Cardiac muscle cell (in vitro differentiated cells and primary cell): ENCODE measurements around the gene PAK2. TPM values are rescaled to one million over a fixed set of nuclear protein-coding genes. Genes with fewer than 3 reads are reported as not detected.

ENCODE experiments used
- DNase-seq, 2 donors: peaks; one replicate each; pipeline versions ENCODE4 v3.0.0 to v3.0.0-alpha.2; 2010 to 2017; ENCODE audit warnings: low read depth in 1 of 2, low spot score in 1 of 2
- H3K27ac ChIP-seq: fragments of 200-600 bp; sonication (generic); 2 replicates; pipeline ENCODE4 v1.5.1; 2016
- H3K27me3 ChIP-seq: fragments of 200-600 bp; sonication (generic); 2 replicates; pipeline ENCODE4 v1.6.0; 2016; ENCODE audit warnings: control low read depth
- H3K36me3 ChIP-seq: fragments of 200-600 bp; sonication (generic); 2 replicates; pipeline ENCODE4 v1.5.1; 2016; ENCODE audit warnings: control low read depth
- H3K4me1 ChIP-seq: fragments of 200-600 bp; sonication (generic); 2 replicates; pipeline ENCODE4 v1.8.1; 2017; ENCODE audit warnings: low read depth, mild to moderate bottlenecking, mixed run types
- H3K4me3 ChIP-seq: fragments of 200-600 bp; sonication (generic); 2 replicates; pipeline ENCODE4 v1.5.1; 2016; ENCODE audit warnings: mild to moderate bottlenecking
- H3K9me3 ChIP-seq: fragments of 200-600 bp; sonication (generic); 2 replicates; pipeline ENCODE4 v1.5.1; 2017; ENCODE audit warnings: low read depth, mild to moderate bottlenecking, control low read depth
- polyA plus RNA-seq: library from polyadenylated mRNA; unstranded; fragments of >200 nt; fragmentation: Nextera tagmentation; extraction: Ambion mirVana; gene quantifications from 2 replicates; pipeline ENCODE4 v1.2.1, GENCODE V29; 2016
- total RNA-seq: library from RNA; depleted of rRNA; stranded (reverse); fragments of >200 nt; gene quantifications from 2 replicates; pipeline ENCODE4 v1.2.3, GENCODE V29; 2016
- TF ChIP-seq, protein P1 (sequence below): IDR thresholded peaks from 2 replicates; pipeline ENCODE4 v1.5.1; 2012; ENCODE audit warnings: low read depth, mild to moderate bottlenecking, low read length

Gene PAK2
- total and polyA plus RNA-seq, 2 experiments from 2014 or later = 18.5 to 48.6 TPM

DNA sequence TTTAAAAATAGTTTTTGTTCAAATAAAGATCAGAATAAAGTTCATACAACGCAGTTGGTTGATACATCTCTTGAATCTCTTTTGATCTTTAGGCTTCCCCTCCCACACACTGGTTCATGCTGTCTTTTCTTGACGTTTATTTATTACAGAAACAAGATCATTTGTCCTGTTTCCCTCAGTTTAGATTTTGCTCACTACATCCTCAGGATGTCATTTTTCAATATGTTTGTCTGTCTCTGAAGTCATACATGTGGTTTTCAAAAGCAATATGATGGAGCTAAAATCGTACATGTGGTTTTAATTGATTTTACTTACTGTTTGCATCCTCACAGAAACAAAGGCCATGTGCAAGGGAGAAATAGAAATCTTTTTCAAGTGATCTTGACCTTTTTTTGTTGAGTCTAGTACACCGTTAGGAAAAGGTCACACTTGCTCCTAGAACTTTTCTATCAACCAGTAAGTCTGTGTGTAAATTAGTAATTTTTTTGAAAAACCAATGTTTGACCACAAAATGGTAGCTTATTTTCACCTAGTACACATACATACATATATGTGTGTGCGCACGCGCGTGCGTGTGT, 64.3 kb downstream of the PAK2 start:
- no peak for DNase-seq
- H3K4me3 ChIP-seq = no peak overlapping the region
- no peaks in the 10 kb centered on the region for H3K9me3 ChIP-seq
- no peaks in the 10 kb centered on the region for H3K27me3 ChIP-seq
- peaks cover 47% of the 10 kb centered on the region for H3K36me3 ChIP-seq
- TF ChIP-seq, protein P1, sequence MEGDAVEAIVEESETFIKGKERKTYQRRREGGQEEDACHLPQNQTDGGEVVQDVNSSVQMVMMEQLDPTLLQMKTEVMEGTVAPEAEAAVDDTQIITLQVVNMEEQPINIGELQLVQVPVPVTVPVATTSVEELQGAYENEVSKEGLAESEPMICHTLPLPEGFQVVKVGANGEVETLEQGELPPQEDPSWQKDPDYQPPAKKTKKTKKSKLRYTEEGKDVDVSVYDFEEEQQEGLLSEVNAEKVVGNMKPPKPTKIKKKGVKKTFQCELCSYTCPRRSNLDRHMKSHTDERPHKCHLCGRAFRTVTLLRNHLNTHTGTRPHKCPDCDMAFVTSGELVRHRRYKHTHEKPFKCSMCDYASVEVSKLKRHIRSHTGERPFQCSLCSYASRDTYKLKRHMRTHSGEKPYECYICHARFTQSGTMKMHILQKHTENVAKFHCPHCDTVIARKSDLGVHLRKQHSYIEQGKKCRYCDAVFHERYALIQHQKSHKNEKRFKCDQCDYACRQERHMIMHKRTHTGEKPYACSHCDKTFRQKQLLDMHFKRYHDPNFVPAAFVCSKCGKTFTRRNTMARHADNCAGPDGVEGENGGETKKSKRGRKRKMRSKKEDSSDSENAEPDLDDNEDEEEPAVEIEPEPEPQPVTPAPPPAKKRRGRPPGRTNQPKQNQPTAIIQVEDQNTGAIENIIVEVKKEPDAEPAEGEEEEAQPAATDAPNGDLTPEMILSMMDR = no peak
- no peak overlapping the region for H3K27ac ChIP-seq
- H3K4me1 ChIP-seq = no peaks in the 10 kb centered on the region

DNA sequence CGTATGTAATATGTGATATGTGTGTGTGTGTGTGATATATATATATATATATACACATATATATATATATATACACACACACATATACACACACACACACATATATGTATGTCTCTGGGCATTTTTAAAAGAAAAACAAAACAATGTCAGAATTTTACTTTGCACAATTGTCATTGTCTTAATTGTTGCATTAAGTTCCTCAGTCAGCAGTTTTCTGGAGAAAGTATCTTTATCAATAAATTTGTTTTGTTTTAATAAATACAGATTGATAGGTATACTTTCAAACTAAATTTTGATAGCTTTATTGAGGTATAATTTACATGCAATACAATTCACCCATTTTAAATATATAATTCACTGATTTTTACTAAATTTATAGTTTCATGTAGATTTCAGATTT, 65.1 kb downstream of the PAK2 start:
- H3K27me3 ChIP-seq = no peaks in the 10 kb centered on the region
- H3K27ac ChIP-seq = no peak overlapping the region
- no peaks in the 10 kb centered on the region for H3K4me1 ChIP-seq
- DNase-seq = no peak
- no peaks in the 10 kb centered on the region for H3K9me3 ChIP-seq
- H3K36me3 ChIP-seq = peaks cover 47% of the 10 kb centered on the region
- TF ChIP-seq, protein P1 = no peak
- no peak overlapping the region for H3K4me3 ChIP-seq

DNA sequence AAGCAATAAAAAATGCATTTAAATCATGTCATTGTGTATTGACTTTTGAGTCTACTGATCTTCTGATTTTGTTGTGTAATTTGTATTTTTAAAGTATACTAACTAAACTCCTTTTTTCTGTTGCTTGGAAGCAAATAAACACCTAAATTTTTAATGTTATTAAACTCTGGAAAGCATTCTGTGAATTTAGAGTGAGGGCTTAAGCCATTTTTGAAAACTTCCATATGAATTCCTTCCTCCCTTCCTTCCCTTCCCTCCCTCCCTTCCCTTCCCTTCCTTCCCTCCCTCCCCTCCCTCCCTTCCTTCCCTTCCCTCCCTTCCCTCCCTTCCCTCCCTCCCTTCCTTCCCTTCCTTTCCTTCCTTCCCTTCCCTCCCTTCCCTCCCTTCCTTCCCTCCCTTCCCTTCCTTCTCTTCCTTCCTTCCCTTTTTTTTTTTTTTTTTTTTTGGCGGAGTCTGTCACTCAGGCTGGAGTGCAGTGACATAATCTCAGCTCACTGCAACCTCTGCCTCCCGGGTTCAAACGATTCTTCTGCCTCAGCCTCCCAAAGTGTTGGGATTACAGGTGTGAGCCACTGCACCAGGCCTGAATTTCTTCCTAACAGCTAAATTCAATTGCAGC, 71.4 kb downstream of the PAK2 start:
- TF ChIP-seq, protein P1 = no peak
- Histone ChIP-seq H3K27ac (peak overlapping the region; percentile 8), H3K27me3 (no peaks in the 10 kb centered on the region), H3K9me3 (no peaks in the 10 kb centered on the region), H3K4me1 (peaks cover 4% of the 10 kb centered on the region), H3K36me3 (peaks cover 41% of the 10 kb centered on the region), H3K4me3 (no peak overlapping the region)
- no peak for DNase-seq

DNA sequence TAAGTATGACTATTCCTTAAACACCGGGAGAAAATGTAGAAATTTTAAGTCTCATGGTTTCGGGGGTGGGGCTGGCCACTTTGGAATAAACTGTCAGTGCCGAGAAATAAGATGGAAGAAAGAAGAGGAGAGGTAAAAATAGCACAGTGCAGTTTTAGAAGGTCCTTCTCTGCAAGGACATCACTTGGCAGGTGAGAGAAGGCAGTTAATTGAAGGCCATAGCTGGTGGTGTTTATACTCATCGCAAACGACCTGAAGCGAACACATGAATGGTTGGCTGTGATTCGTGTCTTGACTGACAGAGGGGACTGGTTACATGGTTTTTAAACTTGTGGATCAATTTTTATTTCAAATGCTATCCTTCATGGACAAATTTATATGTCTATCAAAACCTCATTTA, 73.2 kb downstream of the PAK2 start:
- Histone ChIP-seq H3K4me3 (no peak overlapping the region), H3K36me3 (peaks cover 23% of the 10 kb centered on the region), H3K27ac (no peak overlapping the region), H3K9me3 (no peaks in the 10 kb centered on the region), H3K4me1 (peaks cover 4% of the 10 kb centered on the region), H3K27me3 (no peaks in the 10 kb centered on the region)
- TF ChIP-seq, protein P1 = no peak
- no peak for DNase-seq

DNA sequence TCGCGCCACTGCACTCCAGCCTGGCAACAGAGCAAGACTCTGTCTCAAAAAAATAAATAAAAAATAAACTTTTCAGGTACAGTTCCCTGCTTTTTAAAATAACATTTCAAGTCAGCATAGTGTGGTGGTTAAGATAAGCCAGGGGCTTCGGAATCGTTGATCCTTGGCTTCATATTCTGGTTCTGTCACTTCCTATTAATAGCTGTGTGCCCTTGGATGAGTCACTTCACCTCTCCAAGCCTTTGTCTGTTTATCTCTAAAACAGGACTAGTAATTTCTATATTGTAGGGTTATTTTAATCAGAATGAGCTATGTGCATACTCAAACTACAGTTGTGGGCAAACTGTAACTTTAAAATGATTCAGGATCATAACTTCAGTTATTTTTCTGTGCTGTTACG, 74.2 kb downstream of the PAK2 start:
- TF ChIP-seq, protein P1 = no peak
- Histone ChIP-seq H3K4me3 (no peak overlapping the region), H3K9me3 (no peaks in the 10 kb centered on the region), H3K36me3 (peaks cover 30% of the 10 kb centered on the region), H3K27ac (no peak overlapping the region), H3K27me3 (no peaks in the 10 kb centered on the region), H3K4me1 (peaks cover 4% of the 10 kb centered on the region)
- DNase-seq = peak in 1 of 2 donors; percentile 19
